A673 (cell line): ENCODE measurements around the gene CCDC57. TPM values are rescaled to one million over a fixed set of nuclear protein-coding genes. Genes with fewer than 3 reads are reported as not detected.

Experiments used
- BruUV-seq: library from RNA; stranded (reverse); fragments of 400-500 nt; replicated peaks from 2 replicates; lab custom pipeline; 2021; lab: Mats Ljungman, UMichigan
- CTCF ChIA-PET: fragments of 300-600 bp; sonication (Branson Sonifier 250); formaldehyde crosslinking; loops from one replicate; lab custom pipeline; 2022; ENCODE audit warnings: antibody characterized with exemption; lab: Charles Lee
- POLR2A ChIA-PET: fragments of 300-600 bp; sonication (Branson Sonifier 250); formaldehyde crosslinking; loops from one replicate; lab custom pipeline; 2022; ENCODE audit warnings: antibody characterized with exemption; ENCODE audit not compliant: low non-redundant PET; lab: Charles Lee
- DNase-seq: peaks from one replicate; pipeline ENCODE4 v3.0.0-alpha.2; 2015; ENCODE audit warnings: low spot score
- H3K27ac ChIP-seq: fragments of 200-600 bp; sonication (generic); 2 replicates; pipeline ENCODE4 v1.5.1; 2016; ENCODE audit warnings: mixed run types, low read depth, mild to moderate bottlenecking, mixed read lengths, antibody characterized with exemption, low read length; ENCODE audit not compliant: poor library complexity, severe bottlenecking
- H3K27me3 ChIP-seq: fragments of 200-600 bp; sonication (generic); replicated peaks from 2 replicates; pipeline ENCODE4 v1.6.1; 2017; ENCODE audit warnings: mixed run types, low read depth, mild to moderate bottlenecking, mixed read lengths, antibody characterized with exemption, low read length; ENCODE audit not compliant: insufficient read depth, poor library complexity
- H3K36me3 ChIP-seq: fragments of 200-600 bp; sonication (generic); 2 replicates; pipeline ENCODE4 v1.6.1; 2016; ENCODE audit warnings: mixed run types, mild to moderate bottlenecking, mixed read lengths, antibody characterized with exemption, low read length; ENCODE audit not compliant: insufficient read depth, poor library complexity, severe bottlenecking
- H3K4me1 ChIP-seq: fragments of 200-600 bp; sonication (generic); 2 replicates; pipeline ENCODE4 v1.6.1; 2017; ENCODE audit warnings: mixed run types, mild to moderate bottlenecking, mixed read lengths, antibody characterized with exemption, low read length; ENCODE audit not compliant: insufficient read depth, poor library complexity, severe bottlenecking
- H3K4me3 ChIP-seq: fragments of 200-600 bp; sonication (generic); 2 replicates; pipeline ENCODE4 v1.5.1; 2016; ENCODE audit warnings: low read depth, mixed run types, mild to moderate bottlenecking, mixed read lengths, low read length; ENCODE audit not compliant: poor library complexity, severe bottlenecking
- H3K9me3 ChIP-seq: fragments of 200-600 bp; sonication (generic); 2 replicates; pipeline ENCODE4 v1.6.1; 2016; ENCODE audit warnings: mixed run types, low read depth, mild to moderate bottlenecking, mixed read lengths, antibody characterized with exemption, low read length; ENCODE audit not compliant: poor library complexity, severe bottlenecking
- EZH2 ChIP-seq: fragments of 200-600 bp; sonication (generic); IDR thresholded peaks from 2 replicates; pipeline ENCODE4 v1.6.1; 2017; ENCODE audit warnings: borderline replicate concordance, low read depth, mild to moderate bottlenecking, mixed read lengths, antibody characterized with exemption, low read length; ENCODE audit not compliant: poor library complexity, severe bottlenecking
- intact Hi-C: fragments of 100-400 bp; cut with micrococcal nuclease; formaldehyde crosslinking; loops from one replicate; pipeline ENCODE4 v1.10.0; 2022; ENCODE audit not compliant: unreplicated experiment
- total RNA-seq: library from RNA; stranded (reverse); gene quantifications from 2 replicates; pipeline ENCODE4 v1.2.3, GENCODE V29; 2021
- TF ChIP-seq, protein P1 (sequence below): fragments of 300-800, 200-600 bp; sonication (generic); conservative IDR thresholded peaks from 2 replicates; pipeline ENCODE4 v1.5.1; 2017; ENCODE audit warnings: low read depth, mild to moderate bottlenecking, antibody characterized with exemption, low read length, moderate library complexity, mixed read lengths

CCDC57 gene
- total RNA-seq, 1 experiment from 2014 or later, result 43.6 TPM

- intact Hi-C loops, result no loop called here
- ChIA-PET CTCF (no interaction called here), POLR2A (no interaction called here)
- peaks cover 78% of the 10 kb centered on the region for H3K36me3 ChIP-seq
- H3K4me1 ChIP-seq, result no peaks in the 10 kb centered on the region
- H3K4me3 ChIP-seq, result no peak overlapping the region
- no peaks in the 10 kb centered on the region for H3K9me3 ChIP-seq
- H3K27me3 ChIP-seq, result no peaks in the 10 kb centered on the region
- no peak overlapping the region for H3K27ac ChIP-seq
- TF ChIP-seq, protein P1, sequence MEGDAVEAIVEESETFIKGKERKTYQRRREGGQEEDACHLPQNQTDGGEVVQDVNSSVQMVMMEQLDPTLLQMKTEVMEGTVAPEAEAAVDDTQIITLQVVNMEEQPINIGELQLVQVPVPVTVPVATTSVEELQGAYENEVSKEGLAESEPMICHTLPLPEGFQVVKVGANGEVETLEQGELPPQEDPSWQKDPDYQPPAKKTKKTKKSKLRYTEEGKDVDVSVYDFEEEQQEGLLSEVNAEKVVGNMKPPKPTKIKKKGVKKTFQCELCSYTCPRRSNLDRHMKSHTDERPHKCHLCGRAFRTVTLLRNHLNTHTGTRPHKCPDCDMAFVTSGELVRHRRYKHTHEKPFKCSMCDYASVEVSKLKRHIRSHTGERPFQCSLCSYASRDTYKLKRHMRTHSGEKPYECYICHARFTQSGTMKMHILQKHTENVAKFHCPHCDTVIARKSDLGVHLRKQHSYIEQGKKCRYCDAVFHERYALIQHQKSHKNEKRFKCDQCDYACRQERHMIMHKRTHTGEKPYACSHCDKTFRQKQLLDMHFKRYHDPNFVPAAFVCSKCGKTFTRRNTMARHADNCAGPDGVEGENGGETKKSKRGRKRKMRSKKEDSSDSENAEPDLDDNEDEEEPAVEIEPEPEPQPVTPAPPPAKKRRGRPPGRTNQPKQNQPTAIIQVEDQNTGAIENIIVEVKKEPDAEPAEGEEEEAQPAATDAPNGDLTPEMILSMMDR, result no peak
- no peak for TF ChIP-seq EZH2
- DNase-seq, result no peak
- no TSS peak for BruUV-seq
Measured at GRCh38 chr17:82058230-82058854, 154.3 kb downstream of the CCDC57 start.

DNA sequence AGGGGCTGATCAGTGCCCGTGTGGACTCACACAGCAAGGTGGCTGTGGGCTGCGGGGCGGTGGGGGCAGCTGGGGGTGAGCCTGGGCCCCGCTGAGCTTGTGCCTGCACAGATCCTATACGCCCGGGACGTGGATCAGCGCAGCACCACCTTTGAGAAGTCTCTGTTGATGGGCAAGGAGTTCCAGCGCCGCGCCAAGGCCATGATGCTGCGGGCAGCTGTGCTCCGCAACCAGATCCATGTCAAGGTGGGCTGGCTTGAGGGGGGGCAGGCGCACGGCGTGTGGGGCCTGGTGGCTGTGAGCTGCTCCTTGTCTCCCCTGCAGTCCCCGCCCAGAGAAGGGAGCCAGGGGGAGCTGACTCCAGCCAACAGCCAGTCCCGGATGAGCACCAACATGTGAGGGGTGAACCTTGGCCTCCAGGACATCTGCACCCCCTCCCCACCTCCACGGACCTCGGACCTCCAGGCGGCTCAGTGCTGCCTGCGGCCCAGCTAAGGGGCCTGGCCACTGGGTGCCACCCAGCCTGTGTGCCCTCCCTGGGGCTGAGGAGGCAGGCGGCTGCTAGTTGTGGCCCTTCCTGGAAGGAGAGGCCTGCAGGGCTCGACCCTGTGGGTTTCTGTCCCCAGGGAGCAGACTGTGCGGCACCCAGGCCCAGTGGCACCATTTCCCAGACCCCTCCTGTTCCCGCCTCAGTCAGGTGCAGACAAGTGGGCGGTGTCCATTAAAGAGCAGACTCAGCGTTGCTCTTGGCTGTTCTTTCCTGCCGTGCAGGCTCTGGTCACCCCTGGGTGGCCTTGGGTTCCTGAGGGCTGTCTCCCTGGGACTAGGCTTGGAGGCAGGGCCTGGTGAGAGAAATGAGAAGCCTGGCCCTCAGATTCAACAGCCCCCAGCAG, 155.7 kb downstream of the CCDC57 start:
- DNase-seq, result no peak
- H3K9me3 ChIP-seq, result no peaks in the 10 kb centered on the region
- H3K36me3 ChIP-seq, result peaks cover 65% of the 10 kb centered on the region
- peaks cover 9% of the 10 kb centered on the region for H3K4me1 ChIP-seq
- ChIA-PET POLR2A (no interaction called here), CTCF (no interaction called here)
- no peak overlapping the region for H3K27ac ChIP-seq
- intact Hi-C loops, result no loop called here
- H3K4me3 ChIP-seq, result no peak overlapping the region
- BruUV-seq, result TSS peak; percentile 38
- H3K27me3 ChIP-seq, result no peaks in the 10 kb centered on the region
- TF ChIP-seq, protein P1, result no peak
- TF ChIP-seq EZH2, result no peak

DNA sequence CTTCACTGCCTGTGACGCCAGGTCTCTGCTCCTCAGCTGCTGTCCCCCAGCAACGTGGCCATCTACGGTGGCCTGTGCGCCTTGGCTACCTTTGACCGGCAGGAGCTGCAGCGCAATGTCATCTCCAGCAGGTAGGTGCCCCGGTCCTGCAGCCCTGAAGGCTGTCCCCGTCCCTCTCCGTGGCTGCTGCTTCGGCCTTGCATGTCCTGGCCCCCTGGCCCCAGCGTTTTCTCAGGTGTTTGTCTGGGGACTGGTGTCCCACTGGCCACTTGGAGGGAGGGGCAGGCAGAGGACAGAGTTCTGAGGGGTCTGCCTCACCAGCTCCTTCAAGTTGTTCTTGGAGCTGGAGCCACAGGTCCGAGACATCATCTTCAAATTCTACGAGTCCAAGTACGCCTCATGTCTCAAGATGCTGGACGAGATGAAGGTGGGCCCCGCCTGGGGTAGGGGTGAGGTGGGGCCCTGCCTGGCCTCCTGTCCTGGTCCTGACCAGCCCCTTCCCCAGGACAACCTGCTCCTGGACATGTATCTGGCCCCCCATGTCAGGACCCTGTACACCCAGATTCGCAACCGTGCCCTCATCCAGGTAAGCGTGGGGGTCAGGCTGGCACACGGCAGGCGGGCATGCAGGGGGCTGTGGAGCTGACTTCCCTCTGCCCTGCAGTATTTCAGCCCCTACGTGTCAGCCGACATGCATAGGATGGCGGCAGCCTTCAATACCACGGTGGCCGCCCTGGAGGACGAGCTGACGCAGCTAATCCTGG, 156.5 kb downstream of the CCDC57 start:
- peaks cover 60% of the 10 kb centered on the region for H3K36me3 ChIP-seq
- H3K27me3 ChIP-seq, result no peaks in the 10 kb centered on the region
- no peak for DNase-seq
- intact Hi-C loops, result no loop called here
- ChIA-PET CTCF (interaction anchor here (0.6 kb wide), 1 partner anchor 150 kb away, joined by 4 read pairs; no protein-coding TSS in a partner anchor), POLR2A (no interaction called here)
- no peak overlapping the region for H3K4me3 ChIP-seq
- H3K27ac ChIP-seq, result no peak overlapping the region
- H3K4me1 ChIP-seq, result peaks cover 9% of the 10 kb centered on the region
- H3K9me3 ChIP-seq, result no peaks in the 10 kb centered on the region
- no TSS peak for BruUV-seq
- TF ChIP-seq EZH2, result no peak
- TF ChIP-seq, protein P1, result no peak
